WERI-Rb-1 (cell line): Measurements from ENCODE around the gene MYO7B.

Experiments
- DNase-seq: peaks from one replicate; pipeline ENCODE4 v3.0.0-alpha.2; 2020
- H3K27ac ChIP-seq: fragments of 250-450 bp; sonication (Bioruptor Pico); 2 replicates; pipeline ENCODE4 v1.5.1; 2020; ENCODE audit warnings: mild to moderate bottlenecking, moderate library complexity
- H3K27me3 ChIP-seq: fragments of 250-450 bp; sonication (Bioruptor Pico); 2 replicates; pipeline ENCODE4 v1.5.1; 2021; ENCODE audit warnings: mild to moderate bottlenecking, low read depth, moderate library complexity; ENCODE audit not compliant: insufficient read depth, severe bottlenecking
- H3K36me3 ChIP-seq: fragments of 250-450 bp; sonication (Bioruptor Pico); 2 replicates; pipeline ENCODE4 v1.5.1; 2020; ENCODE audit warnings: mild to moderate bottlenecking, moderate library complexity
- H3K4me3 ChIP-seq: 2 replicates; pipeline ENCODE4 v1.5.1; 2011; ENCODE audit warnings: low read depth, mild to moderate bottlenecking, control low read depth, low read length
- H3K9me3 ChIP-seq: fragments of 250-450 bp; sonication (Bioruptor Pico); 2 replicates; pipeline ENCODE4 v1.5.1; 2021; ENCODE audit warnings: mild to moderate bottlenecking, moderate library complexity; ENCODE audit not compliant: severe bottlenecking
- TF ChIP-seq, protein P1 (sequence below): IDR thresholded peaks from 2 replicates; pipeline ENCODE4 v1.5.1; 2011; ENCODE audit warnings: low read depth, mild to moderate bottlenecking, control low read depth, inconsistent platforms, low read length

MYO7B gene

DNA sequence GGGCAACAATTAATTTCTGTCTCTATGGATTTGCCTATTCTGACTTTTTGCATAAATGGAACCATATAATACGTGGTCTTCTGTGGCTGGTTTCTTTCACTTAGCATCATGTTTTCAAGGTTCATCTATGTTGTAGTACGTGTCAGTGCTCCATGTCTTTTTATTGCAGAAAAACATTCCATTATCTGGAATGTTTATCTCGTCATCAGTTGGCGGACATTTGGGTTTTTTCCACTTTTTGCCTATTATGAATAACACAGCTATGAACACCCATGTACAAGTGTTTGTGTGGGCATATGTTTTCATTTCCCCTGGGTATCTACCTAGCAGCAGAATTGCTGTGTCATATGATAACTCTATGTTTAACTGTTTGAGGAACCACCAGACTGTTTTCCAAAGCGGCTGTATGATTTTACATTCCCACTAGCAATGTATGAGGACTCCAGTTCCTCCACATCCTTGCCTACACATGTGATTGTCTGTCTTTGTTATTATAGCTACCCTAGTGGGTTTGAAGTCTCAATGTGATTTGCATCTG is 49.9 kb downstream of the MYO7B start:
- H3K9me3 ChIP-seq = peaks cover 3% of the 10 kb centered on the region
- no peaks in the 10 kb centered on the region for H3K36me3 ChIP-seq
- no peak for DNase-seq
- TF ChIP-seq, protein P1, sequence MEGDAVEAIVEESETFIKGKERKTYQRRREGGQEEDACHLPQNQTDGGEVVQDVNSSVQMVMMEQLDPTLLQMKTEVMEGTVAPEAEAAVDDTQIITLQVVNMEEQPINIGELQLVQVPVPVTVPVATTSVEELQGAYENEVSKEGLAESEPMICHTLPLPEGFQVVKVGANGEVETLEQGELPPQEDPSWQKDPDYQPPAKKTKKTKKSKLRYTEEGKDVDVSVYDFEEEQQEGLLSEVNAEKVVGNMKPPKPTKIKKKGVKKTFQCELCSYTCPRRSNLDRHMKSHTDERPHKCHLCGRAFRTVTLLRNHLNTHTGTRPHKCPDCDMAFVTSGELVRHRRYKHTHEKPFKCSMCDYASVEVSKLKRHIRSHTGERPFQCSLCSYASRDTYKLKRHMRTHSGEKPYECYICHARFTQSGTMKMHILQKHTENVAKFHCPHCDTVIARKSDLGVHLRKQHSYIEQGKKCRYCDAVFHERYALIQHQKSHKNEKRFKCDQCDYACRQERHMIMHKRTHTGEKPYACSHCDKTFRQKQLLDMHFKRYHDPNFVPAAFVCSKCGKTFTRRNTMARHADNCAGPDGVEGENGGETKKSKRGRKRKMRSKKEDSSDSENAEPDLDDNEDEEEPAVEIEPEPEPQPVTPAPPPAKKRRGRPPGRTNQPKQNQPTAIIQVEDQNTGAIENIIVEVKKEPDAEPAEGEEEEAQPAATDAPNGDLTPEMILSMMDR = no peak
- H3K27ac ChIP-seq = no peak overlapping the region
- no peaks in the 10 kb centered on the region for H3K27me3 ChIP-seq
- H3K4me3 ChIP-seq = no peak overlapping the region

DNA sequence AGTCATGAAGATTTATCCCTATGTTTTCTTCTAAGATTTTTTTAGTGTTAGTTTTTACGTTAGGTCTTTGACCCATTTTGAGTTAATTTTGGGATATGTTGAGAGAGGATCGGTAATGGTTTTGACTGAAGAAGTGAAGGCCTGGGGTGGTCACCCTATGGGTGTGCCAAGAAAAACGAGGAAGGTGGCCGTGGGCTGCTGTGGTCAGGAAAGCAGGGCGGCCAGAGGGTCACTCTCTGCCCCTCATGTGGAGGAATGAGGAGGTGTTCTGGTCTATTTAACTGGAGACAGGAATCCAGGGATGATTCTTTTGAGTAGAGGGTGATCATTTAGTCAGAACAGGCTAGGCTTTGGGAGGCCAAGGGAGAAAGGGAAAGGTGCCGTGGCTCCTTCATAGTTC is 50.7 kb downstream of the MYO7B start:
- TF ChIP-seq, protein P1 = no peak
- Histone ChIP-seq H3K27me3 (no peaks in the 10 kb centered on the region), H3K36me3 (no peaks in the 10 kb centered on the region)

GRCh38 chr2:127586746-127587295 is 51.3 kb downstream of the MYO7B start:
- Histone ChIP-seq H3K36me3 (no peaks in the 10 kb centered on the region), H3K27ac (no peak overlapping the region), H3K9me3 (peaks cover 3% of the 10 kb centered on the region), H3K4me3 (no peak overlapping the region), H3K27me3 (no peaks in the 10 kb centered on the region)
- TF ChIP-seq, protein P1 = no peak
- peak; percentile 1 for DNase-seq

More for the DNA sequence above, 50.7 kb downstream of the MYO7B start:
- H3K9me3 ChIP-seq = peaks cover 3% of the 10 kb centered on the region
- no peak for DNase-seq
- no peak overlapping the region for H3K4me3 ChIP-seq
- H3K27ac ChIP-seq = no peak overlapping the region

DNA sequence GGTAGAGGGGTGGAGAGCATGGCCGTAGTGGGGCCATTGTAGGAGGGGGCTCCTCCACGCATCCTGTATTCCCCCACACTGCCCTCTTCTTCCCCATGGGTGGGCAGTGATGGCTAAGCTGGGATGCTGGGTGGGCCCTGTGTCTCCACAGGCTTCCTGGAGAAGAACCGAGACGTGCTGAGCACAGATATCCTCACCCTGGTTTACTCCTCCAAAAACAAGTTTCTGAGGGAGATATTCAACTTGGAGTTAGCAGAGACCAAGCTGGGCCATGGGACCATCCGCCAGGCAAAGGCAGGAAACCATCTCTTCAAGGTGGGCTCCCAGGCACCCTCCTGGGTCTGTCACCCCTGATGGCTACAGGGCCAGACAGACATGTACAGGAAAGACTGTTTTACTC is 52.8 kb downstream of the MYO7B start:
- Histone ChIP-seq H3K9me3 (peaks cover 3% of the 10 kb centered on the region), H3K27ac (no peak overlapping the region), H3K27me3 (no peaks in the 10 kb centered on the region), H3K36me3 (no peaks in the 10 kb centered on the region), H3K4me3 (no peak overlapping the region)
- DNase-seq = peak; percentile 4
- TF ChIP-seq, protein P1 = no peak

DNA sequence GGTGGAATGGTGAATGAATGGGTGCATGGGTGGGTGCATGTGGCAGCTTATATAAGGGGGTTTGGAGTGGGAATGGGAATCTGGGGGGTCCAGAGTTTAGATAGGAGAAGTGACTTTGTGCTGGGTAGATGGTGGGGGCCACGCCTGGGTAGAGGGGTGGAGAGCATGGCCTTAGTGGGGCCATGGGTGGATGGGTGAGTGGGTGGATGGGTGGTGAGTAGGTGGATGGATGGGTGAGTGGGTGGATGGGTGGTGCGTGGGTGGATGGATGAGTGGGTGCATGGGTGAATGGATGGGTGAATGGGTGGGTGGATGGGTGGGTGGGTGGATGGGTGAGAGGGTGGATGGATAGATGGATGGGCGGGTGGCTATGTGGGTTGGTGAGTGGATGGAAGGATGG is 53.9 kb downstream of the MYO7B start:
- no peak overlapping the region for H3K27ac ChIP-seq
- no peaks in the 10 kb centered on the region for H3K36me3 ChIP-seq
- no peaks in the 10 kb centered on the region for H3K27me3 ChIP-seq
- peaks cover 3% of the 10 kb centered on the region for H3K9me3 ChIP-seq
- no peak overlapping the region for H3K4me3 ChIP-seq
- TF ChIP-seq, protein P1 = no peak
- DNase-seq = no peak

GRCh38 chr2:127589841-127590240 is 54.4 kb downstream of the MYO7B start:
- no peak overlapping the region for H3K27ac ChIP-seq

More at GRCh38 chr2:127589841-127590240, 54.4 kb downstream of the MYO7B start:
- Histone ChIP-seq H3K27me3 (no peaks in the 10 kb centered on the region), H3K4me3 (no peak overlapping the region), H3K36me3 (no peaks in the 10 kb centered on the region), H3K9me3 (peaks cover 3% of the 10 kb centered on the region)
- peak; percentile 3 for DNase-seq
- TF ChIP-seq, protein P1 = no peak
